ENCODE results near the gene AP2M1.

The AP2M1 gene

DNA sequence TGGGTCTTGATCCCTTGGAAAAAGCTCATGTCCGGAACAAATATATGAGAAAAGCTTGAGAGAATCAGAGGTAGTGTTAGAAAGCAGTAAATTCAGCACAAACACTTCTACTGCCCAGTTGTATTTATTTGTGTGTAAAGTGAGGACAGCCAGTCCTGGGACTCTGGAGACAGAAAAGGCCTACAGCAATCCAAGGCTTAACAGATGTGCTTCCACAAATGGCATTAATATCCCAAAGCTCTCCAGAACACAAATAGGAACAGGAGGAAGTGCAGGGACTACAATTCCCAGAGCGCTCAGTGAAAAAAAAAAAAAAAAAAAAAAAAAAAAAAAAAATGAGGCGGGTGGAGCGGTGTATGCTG, 390 bp upstream of the AP2M1 start:
- H3K4me3 ChIP-seq (ENCODE audit: low read depth, low read length), result no peak overlapping the region; the same call in 1 of the 2 replicates
- DNase-seq (ENCODE audit: low read depth), result no peak
- TF ChIP-seq, protein P1, sequence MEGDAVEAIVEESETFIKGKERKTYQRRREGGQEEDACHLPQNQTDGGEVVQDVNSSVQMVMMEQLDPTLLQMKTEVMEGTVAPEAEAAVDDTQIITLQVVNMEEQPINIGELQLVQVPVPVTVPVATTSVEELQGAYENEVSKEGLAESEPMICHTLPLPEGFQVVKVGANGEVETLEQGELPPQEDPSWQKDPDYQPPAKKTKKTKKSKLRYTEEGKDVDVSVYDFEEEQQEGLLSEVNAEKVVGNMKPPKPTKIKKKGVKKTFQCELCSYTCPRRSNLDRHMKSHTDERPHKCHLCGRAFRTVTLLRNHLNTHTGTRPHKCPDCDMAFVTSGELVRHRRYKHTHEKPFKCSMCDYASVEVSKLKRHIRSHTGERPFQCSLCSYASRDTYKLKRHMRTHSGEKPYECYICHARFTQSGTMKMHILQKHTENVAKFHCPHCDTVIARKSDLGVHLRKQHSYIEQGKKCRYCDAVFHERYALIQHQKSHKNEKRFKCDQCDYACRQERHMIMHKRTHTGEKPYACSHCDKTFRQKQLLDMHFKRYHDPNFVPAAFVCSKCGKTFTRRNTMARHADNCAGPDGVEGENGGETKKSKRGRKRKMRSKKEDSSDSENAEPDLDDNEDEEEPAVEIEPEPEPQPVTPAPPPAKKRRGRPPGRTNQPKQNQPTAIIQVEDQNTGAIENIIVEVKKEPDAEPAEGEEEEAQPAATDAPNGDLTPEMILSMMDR (IDR thresholded peaks at IDR 0.05; ENCODE audit: control insufficient read depth, extremely low read depth, insufficient read depth), result no peak

- TF ChIP-seq, protein P1 (IDR thresholded peaks at IDR 0.05; ENCODE audit: control insufficient read depth, extremely low read depth, insufficient read depth), result no peak
- peak overlapping the region; percentile 86 for H3K4me3 ChIP-seq (ENCODE audit: low read depth, low read length)
- no peak for DNase-seq (ENCODE audit: low read depth)
Observed at GRCh38 chr3:184175506-184175905, 851 bp downstream of the AP2M1 start.

DNA sequence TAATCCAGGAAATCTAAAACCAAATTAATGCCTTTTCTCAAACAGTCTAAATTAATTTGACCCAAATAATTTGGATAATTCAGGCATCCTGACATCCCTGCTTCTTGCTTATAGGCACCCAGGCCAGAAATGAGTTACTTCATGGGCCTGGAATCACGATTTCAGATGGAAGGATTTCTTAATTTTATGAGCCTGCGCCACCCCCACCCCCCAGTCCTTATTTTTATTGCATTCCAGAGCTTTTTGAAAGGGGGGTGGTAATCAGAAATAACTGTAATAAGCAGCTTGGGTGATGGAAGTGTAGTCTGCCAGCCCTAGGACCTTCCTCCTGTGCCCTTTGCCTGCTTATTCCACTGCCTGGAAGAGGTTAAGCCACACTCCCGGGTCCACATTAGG, 1.3 kb downstream of the AP2M1 start:
- H3K4me3 ChIP-seq (ENCODE audit: low read depth, low read length), result peak overlapping the region; percentile 86
- DNase-seq (ENCODE audit: low read depth), result no peak
- TF ChIP-seq, protein P1 (IDR thresholded peaks at IDR 0.05; ENCODE audit: control insufficient read depth, extremely low read depth, insufficient read depth), result no peak

GRCh38 chr3:184176377-184177330, 2.0 kb downstream of the AP2M1 start:
- TF ChIP-seq, protein P1 (IDR thresholded peaks at IDR 0.05; ENCODE audit: control insufficient read depth, extremely low read depth, insufficient read depth), result no peak
- H3K4me3 ChIP-seq (ENCODE audit: low read depth, low read length), result peak overlapping the region; percentile 86
- DNase-seq (ENCODE audit: low read depth), result no peak

DNA sequence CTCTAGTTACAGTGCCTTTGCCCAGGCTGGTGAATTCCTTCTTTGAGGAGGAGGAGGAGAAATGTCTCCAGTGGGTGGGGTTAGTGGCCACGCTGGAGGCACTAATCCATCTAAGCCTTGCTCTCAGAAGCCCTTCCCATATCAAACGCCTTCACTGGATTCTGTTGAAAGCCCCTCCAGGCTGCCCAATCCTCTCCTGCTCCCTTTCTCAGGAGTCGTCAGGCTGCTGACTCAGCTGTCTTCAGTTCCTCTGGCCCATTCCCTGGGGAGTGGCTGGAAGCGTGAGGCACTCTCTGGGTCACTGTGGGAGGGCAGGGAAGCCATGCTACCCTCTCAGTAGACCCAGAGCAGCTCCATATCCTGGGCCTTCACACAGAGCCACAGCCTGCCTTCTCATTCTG, 2.7 kb downstream of the AP2M1 start:
- DNase-seq (ENCODE audit: low read depth), result no peak
- TF ChIP-seq, protein P1 (IDR thresholded peaks at IDR 0.05; ENCODE audit: control insufficient read depth, extremely low read depth, insufficient read depth), result no peak
- H3K4me3 ChIP-seq (ENCODE audit: low read depth, low read length), result no peak overlapping the region

- no peak overlapping the region for H3K4me3 ChIP-seq (ENCODE audit: low read depth, low read length)
- no peak for DNase-seq (ENCODE audit: low read depth)
- TF ChIP-seq, protein P1 (IDR thresholded peaks at IDR 0.05; ENCODE audit: control insufficient read depth, extremely low read depth, insufficient read depth), result no peak
Observed at GRCh38 chr3:184177767-184178306, 3.2 kb downstream of the AP2M1 start.
